GM12873 (cell line): Measurements from ENCODE around the gene CACNA1C.

Experiments
- CTCF ChIP-seq: IDR thresholded peaks from 2 replicates; pipeline ENCODE4 v1.5.1; 2012; ENCODE audit warnings: low read depth, mild to moderate bottlenecking, moderate library complexity, low read length, control low read depth; ENCODE audit not compliant: insufficient read depth; ENCODE audit errors: missing control alignments

CACNA1C gene

DNA sequence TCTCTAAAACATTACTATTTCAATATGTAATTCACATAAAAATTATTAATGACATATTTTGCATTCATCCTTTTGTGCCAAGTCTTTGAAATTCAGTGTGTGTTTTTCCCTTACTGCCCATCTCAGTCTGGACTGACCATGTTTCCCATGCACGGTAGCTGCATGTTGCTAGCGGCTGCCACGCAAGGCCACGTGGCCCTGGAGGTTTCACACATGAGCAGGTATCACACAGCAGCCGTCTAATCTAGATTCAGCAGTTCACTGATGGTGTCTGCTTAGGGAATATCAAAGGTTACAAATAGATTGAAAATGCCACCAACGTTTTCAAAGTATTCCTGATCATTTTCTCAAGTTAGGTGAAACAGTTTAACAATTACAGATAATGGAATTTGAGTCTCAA lies 507.1 kb downstream of the CACNA1C start:
- TF ChIP-seq CTCF, result no peak

- TF ChIP-seq CTCF, result no peak
Observed at GRCh38 chr12:2560356-2560755, 507.6 kb downstream of the CACNA1C start.

GRCh38 chr12:2561367-2561766 lies 508.6 kb downstream of the CACNA1C start:
- no peak for TF ChIP-seq CTCF

DNA sequence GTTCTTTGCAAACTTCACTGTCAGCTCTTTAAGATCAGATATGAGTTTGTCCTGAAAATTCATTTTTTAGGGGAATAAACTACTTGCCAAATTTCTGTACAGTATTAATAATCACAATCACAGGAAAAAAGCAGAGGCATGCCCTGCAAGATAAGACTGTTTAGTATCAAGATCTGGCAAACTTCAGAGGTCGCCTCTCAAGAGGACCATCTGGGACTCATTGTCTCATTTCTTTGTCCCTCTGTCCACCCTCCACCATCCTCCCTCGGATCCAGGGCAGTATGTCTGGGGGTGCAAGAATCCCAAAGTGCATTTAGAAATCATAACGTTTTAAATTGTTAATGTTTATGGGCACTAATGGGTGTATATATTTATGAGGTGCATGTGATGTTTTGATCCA lies 509.6 kb downstream of the CACNA1C start:
- TF ChIP-seq CTCF, result no peak

DNA sequence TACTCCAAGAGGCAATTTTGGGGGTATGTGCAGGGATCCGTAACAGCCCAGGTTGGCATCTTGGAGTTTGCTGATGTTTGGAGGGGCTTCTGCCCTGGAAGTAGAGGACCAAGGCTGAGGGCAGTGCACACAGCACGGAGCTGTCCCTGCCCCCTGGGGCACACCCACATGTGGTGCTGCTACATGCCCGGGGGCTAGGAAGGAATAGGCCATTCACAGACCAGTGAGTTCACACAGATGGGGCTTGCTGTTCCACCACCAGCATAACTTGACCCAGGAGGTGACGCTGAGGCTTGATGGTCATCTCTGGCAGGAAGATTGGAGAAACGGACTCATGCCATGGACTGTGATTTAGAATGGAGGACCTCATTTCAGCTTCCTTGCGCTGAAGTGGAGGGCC lies 510.9 kb downstream of the CACNA1C start:
- TF ChIP-seq CTCF, result no peak

GRCh38 chr12:2566161-2566560 lies 513.4 kb downstream of the CACNA1C start:
- no peak for TF ChIP-seq CTCF

DNA sequence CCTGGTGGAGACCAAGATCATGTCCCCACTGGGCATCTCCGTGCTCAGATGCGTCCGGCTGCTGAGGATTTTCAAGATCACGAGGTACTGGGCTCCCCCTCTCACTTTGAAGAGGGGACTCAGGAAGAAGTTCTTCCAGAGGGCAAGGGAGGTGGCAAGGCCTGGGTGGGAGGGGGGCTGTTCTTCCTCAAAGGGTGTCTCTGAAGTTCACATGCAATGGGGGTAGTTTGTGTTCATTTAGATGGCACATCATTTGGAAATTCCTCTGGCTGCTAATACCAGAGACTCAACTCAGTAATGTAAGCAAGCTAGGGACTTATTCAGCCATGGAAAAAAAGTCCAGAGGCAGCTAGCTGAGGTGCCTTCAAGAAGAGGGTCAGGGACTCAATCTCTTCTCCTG lies 514.9 kb downstream of the CACNA1C start:
- no peak for TF ChIP-seq CTCF
